Activated CD4-positive, alpha-beta T cell treated with anti-CD3 and anti-CD28 coated beads, Interleukin-2, amount 50 U/mL, for 48 hours (primary cell): Measurements from ENCODE around the gene C12orf42.

Experiments
- DNase-seq, 2 experiments: peaks; one replicate each; pipeline ENCODE4 v3.0.0-alpha.2; 2020

C12orf42 gene

DNA sequence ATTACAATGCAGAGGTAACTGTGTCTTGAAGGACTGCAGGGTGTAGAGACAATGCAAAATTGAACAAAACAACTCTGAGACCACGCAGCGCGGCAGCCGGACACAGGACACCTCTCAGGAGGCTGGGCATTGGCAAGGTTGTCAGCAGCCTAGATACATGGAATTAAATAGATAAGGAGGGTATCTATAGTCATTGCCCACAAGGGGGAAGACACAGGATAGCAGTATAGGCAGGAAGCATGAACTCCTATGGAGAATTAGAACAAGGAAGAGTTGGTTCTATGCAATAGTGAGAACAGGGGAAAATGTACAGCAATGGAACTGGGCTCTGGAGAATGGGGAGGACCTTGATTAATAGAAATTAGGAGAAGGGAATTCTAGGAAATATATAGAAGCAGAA is 164.1 kb downstream of the C12orf42 start:
- DNase-seq: no peak

DNA sequence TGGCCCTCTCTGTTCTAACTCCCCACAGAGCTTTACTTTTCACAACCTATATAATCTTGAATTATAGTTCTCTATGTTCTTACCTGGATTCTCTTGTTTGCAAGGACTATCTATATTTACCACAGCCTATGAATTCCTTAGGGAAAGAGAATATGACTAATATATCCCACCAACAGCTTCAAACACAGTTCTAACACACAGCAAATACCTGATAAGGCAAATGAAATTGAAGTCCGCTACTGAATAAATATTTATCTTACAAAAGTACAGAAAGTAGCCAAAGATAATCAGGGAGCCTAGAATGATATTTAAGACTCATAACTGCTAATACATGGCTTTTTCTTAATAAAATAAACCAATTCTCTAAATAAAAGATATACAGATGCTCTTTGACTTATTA is 165.1 kb downstream of the C12orf42 start:
- no peak for DNase-seq

- no peak for DNase-seq
Observed at GRCh38 chr12:103327676-103328075, 168.1 kb downstream of the C12orf42 start.

DNA sequence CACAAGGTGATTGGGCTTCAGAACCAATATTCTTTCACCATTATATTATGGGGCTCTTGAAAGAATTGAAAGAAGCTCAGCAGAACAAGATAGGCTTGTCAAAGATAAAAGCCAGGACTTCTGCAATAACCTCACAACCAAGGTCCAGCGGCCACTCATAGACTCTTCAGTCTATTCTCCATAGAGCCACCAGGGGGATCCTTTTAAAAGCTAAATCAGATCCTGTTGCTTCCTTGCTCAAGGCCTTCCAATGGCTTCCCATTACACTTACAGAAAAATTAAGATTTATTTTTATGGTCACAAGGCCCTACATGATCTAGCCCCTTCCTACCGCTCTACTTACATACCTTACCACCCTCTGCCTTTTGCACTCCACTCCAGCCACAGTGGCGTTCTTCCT is 169.6 kb downstream of the C12orf42 start:
- DNase-seq: no peak

- DNase-seq: no peak
Observed at GRCh38 chr12:103318566-103318965, 177.2 kb downstream of the C12orf42 start.

DNA sequence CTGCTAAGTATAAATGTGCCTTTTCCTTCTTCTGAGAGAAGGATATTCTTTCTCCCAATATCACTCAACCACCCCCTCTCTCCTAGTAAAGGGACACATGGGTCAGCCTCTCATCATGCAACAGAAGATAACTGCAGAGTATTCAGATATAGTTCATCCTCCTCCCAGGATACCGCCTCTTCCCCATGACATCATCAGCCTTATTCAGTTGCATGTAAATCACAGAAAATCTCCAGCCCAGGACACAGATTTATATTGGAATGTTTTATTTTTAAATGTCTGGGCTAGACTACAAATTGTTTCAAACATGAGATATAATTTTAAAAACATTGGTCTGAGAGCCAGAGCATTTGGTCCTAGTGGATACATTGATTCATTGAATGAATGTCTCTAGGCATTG is 178.5 kb downstream of the C12orf42 start:
- DNase-seq: no peak

GRCh38 chr12:103314786-103315185 is 181.0 kb downstream of the C12orf42 start:
- no peak for DNase-seq

DNA sequence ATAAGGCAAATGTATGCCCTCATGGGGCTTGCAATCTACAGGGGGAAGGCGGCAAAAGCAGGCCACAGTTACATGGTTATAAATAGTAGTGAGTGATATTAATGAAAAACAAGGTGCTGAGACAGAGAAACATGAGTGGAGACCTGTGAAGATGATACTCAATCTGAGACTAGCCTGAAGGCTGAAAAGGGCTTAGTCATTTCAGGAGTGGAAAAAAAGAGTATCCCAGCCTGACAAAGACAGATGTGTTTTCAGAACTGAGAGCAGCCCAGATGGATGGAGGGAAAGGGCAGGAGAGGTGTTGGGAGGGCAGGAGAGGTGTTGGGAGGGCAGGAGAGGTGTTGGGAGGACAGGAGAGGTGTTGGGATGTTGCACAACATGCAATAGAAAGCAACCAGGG is 181.9 kb downstream of the C12orf42 start:
- no peak for DNase-seq

GRCh38 chr12:103312742-103313354 is 182.9 kb downstream of the C12orf42 start:
- DNase-seq: no peak

DNA sequence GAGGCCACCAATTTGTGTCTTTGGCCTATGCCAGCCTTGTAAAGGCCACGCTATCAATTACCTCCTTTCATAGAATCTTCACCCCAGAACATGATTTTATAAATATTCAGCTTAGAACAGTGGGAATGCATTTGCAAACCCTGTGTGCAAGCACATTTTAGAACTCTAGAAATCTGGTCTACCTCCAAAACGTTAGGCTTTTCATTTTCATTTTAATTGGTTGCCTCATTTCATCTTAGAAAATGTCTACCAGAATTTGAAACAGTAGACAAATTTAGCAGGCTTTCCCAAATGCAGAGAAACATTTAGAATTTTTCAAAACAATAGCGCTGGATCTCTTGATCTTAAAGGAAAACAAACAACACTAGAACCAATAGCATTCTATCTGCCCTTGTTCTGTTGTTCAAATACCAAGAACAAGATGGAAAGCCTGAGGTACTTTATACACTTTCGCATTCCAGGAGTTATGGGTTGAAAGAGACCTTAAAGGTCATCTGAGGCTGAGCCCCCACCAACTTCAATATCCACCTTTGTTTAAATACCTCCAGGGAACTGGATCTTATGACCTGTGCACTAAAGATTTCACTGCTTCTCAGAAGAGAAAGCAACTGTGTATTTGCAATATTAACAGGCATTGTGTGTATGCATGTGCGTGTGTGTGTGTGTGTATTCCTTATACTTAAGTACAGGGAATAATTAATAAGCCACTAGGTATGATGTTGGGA is 185.1 kb downstream of the C12orf42 start:
- no peak for DNase-seq

DNA sequence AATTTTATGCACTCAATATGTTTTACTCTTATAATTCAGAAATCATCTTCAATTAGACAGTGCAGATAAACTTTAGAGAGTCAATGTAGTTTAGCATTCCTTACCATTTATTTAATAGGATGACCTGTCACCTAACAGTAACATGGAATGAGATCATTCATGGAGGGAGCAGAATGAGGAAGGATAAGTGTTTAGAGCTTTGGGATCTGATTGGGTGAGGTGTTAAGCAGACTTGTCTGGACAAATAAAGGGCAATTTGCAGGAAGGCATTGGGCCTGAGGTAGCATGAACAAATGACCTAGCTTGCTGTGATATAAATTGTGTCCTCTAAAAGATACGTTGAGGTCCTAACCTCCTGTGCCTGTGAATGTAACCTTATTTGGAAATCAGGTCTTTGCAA is 187.4 kb downstream of the C12orf42 start:
- no peak for DNase-seq

- DNase-seq: no peak
Observed at GRCh38 chr12:103303484-103303883, 192.3 kb downstream of the C12orf42 start.

DNA sequence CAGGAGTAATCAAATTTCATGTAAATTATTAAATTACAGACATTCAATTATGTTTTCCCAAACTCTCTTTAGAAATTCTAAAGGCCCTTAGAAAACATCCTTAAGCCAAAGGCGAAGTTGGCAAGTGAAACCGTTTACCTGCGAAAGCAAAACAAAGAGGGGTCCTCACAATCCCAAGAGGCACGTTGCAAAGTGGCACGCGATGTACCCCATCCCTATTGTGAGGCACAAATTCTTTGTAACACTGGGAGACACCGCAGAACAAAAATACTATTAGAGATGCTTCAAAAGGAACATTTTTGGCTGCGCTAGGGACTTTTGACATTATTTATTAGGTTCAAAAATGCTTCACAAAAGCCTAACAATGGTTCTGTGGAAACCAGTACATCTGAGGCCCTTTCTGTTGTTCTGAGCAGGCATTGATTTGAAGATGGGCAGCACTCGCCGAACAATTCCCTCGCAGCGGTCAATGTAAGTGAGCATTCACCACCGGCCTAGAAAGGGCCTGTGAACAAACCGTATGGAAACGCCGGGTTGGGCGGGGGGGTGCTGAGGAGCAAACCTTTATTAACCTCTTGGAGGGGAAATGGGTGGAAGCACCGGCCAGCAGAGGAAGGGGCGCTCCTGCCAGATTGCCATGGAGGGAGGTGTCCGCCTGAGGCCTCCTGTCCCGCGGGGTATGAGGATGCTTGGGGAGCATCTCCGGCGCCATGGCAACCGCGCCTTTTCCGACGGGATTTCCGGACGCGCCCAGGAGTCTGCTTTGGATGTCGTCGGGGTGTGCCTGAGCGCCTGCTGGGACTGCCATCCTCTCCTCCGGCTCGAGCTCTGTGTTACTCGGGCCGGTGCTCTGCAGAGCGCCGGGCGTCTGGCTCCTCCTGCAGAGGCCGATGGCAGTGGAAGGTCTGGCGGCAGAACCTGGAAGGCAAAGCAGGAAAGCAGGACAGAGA is 193.9 kb downstream of the C12orf42 start:
- no peak for DNase-seq

- no peak for DNase-seq
Observed at GRCh38 chr12:103288016-103288415, 207.8 kb downstream of the C12orf42 start.

DNA sequence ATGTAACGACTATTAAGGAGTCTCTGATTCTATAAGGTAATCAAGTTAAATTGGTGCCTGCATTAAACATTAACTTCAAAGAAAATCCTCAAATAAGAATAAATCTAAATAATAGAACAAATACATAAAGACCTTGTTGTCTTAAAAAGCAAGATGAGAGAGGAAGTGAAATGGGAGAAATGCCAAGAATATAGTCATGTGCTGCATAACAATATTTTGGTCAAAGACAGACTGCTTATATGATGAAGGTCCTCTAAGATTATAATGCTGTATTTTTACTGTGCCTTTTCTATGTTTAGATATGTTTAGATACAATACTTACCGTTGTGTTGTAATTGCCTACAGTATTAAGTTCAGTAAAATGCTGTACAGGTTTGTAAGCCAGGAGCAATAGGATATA is 213.6 kb downstream of the C12orf42 start:
- DNase-seq: no peak

DNA sequence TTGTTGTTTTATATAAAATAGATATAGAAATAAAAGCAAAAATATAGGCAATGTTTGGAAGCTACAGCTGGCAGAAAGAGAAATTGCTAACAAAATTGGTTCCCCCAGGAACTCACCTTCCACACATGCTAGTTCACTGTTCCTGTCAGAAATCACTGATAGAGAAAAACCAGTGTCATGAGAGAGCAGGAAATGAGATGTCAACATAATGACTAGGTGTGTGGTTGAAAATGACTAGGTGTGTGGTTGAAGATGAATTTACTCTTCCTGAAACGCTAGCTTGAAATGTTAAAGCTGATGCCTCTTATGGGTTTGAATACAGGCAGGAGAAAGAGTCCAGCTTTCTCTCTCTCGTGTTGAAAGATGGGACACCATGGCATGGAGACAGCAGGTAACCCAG is 216.3 kb downstream of the C12orf42 start:
- no peak for DNase-seq

DNA sequence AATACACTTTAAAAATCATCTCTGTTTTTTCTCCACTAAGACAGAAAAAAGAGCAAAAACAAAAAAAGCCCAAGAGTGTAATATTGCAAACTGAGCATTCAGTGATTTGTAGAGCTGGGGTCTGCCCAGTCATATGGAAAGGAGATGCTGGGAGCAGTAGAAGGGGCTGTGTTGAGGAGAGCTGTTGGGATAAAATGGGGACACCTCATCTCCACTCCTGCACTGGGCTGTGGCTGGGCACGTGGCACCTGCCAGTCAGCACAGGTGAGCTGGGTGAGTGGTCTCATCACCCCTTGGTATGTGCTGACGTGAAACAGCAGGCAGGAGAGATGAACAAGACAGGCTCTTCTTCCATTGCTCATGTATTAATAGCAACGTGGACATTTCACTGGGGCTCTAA is 217.4 kb downstream of the C12orf42 start:
- no peak for DNase-seq

GRCh38 chr12:103273645-103274044 is 222.1 kb downstream of the C12orf42 start:
- DNase-seq: no peak

DNA sequence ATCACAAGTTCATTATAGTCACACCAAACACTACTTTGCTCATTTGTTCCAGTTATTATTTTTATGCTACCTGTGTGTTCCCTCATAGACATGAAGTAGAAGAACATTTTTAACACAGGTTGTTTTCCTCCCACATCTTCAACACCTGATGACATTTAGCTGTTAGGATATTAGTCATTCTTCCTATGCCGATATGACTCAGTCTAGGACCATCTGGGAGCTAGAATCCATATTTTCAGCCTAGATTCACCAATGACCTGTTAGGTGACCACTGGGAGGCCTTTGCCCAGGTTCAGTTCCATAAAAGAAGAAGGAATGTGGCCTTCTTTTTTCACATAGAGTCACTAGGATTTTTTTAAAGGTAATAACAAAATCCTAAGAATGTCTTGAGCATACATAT is 222.8 kb downstream of the C12orf42 start:
- DNase-seq: no peak

DNA sequence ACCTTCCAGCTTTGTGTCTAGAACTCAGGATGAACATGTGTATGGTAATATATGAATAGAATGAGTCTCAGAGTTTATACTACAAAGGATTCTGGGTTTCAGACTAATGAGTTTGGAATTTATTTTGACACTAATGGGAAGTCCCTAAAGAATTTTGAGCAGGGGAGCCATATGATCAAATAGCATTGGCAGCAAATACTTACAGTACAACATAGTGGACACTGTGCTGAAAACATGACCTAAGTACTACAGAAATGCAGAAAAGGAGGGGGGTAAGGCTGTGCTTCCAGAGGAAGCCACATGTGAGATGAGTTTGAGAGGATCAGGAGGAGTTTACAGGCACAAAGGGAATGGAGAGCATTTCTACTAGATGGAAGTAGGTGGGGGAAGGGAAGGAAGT is 225.8 kb downstream of the C12orf42 start:
- DNase-seq: no peak

DNA sequence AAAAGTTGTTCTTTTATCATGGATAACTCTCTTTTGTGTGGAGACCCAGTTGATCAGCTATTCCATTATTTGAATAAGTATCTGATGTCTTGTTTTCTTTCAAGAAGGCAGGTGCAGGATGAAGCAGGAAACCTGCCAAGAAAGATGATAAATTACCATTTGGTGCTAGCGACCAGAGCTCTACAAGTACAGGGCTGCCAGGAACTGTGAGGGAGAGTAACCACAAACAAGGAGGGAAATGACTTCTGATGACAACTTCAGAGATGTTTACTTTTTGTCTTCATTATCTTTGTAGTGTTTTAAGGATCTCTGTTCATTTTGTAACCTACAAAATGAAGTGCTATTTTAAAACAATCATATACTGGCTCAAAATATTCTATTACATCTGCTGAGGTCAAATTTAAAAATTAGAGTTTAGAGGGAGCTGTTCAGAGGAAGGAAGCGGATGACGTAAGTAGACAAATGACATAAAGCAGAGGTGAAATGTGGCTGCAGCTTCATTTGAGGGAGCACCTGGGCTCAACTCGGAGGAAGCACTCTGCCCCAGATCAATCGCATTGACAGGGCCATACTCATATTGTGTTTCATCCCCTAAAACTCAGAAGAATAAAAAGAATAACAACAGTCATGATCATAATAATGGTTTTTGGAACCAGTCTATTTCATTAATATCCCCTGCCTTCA is 226.8 kb downstream of the C12orf42 start:
- no peak for DNase-seq

DNA sequence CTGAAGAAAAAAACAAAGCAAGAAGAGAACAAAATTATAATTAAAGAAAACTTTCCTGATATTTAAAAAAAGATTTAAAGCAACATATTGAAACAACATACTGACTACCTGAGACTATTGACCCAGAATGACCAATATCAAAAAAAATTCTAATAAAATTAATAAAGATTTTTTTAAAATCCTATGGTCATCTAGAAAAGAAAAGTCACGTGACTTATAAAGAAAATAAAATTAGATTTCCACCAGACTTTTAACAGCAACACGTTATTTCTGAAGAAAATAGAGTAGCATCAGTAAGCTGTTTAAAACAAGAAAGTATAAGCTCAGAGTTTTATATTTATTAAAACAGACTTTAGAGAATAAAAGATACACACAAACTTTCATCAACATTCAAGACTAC is 238.0 kb downstream of the C12orf42 start:
- no peak for DNase-seq
